ENCODE results near the gene NSMF.

NSMF gene

GRCh38 chr9:137491735-137492432 lies 32.8 kb upstream of the NSMF start:
- no peak for DNase-seq (ENCODE audit: low read depth)

GRCh38 chr9:137490532-137491186 lies 31.5 kb upstream of the NSMF start:
- no peak for DNase-seq (ENCODE audit: low read depth)

- DNase-seq (ENCODE audit: low read depth) = no peak
Observed at GRCh38 chr9:137488906-137489305, 29.8 kb upstream of the NSMF start.

GRCh38 chr9:137488327-137488653 lies 29.2 kb upstream of the NSMF start:
- DNase-seq (ENCODE audit: low read depth) = no peak

GRCh38 chr9:137487454-137488326 lies 28.6 kb upstream of the NSMF start:
- no peak for DNase-seq (ENCODE audit: low read depth)

- no peak for DNase-seq (ENCODE audit: low read depth)
Observed at GRCh38 chr9:137486545-137487453, 27.7 kb upstream of the NSMF start.

GRCh38 chr9:137486141-137486490 lies 27.0 kb upstream of the NSMF start:
- DNase-seq (ENCODE audit: low read depth) = no peak

GRCh38 chr9:137485343-137486140 lies 26.4 kb upstream of the NSMF start:
- no peak for DNase-seq (ENCODE audit: low read depth)

GRCh38 chr9:137484551-137485315 lies 25.6 kb upstream of the NSMF start:
- no peak for DNase-seq (ENCODE audit: low read depth)

- DNase-seq (ENCODE audit: low read depth) = no peak
Observed at GRCh38 chr9:137482094-137482781, 23.1 kb upstream of the NSMF start.

GRCh38 chr9:137480686-137481683 lies 21.9 kb upstream of the NSMF start:
- DNase-seq (ENCODE audit: low read depth) = no peak

- DNase-seq (ENCODE audit: low read depth) = no peak
Observed at GRCh38 chr9:137479892-137480685, 21.0 kb upstream of the NSMF start.

GRCh38 chr9:137478962-137479861 lies 20.1 kb upstream of the NSMF start:
- no peak for DNase-seq (ENCODE audit: low read depth)

GRCh38 chr9:137478613-137478961 lies 19.5 kb upstream of the NSMF start:
- no peak for DNase-seq (ENCODE audit: low read depth)

GRCh38 chr9:137477778-137478612 lies 18.9 kb upstream of the NSMF start:
- no peak for DNase-seq (ENCODE audit: low read depth)

- no peak for DNase-seq (ENCODE audit: low read depth)
Observed at GRCh38 chr9:137476856-137477255, 17.7 kb upstream of the NSMF start.
